ENCODE measurements around the gene ZBTB20.

DNA sequence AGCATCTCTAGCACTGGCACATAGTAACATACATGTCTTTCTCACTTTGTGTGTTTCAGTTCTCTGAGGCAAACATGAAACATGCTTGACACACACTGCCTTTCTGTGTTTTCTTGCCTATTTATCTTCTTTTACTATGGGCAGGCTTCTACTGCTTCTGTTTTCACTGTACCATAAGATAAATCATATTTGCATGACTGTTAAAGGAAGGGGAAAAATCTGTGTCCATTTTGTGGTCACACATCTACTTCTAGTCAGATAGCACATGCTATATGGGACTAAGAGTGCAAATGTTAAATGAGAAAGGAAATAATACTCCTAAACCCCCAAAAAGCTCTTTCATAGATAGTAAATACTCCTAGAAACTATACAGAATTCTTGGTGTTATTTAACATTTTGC, 386.4 kb downstream of the ZBTB20 start:
- TF ChIP-seq, protein P1, sequence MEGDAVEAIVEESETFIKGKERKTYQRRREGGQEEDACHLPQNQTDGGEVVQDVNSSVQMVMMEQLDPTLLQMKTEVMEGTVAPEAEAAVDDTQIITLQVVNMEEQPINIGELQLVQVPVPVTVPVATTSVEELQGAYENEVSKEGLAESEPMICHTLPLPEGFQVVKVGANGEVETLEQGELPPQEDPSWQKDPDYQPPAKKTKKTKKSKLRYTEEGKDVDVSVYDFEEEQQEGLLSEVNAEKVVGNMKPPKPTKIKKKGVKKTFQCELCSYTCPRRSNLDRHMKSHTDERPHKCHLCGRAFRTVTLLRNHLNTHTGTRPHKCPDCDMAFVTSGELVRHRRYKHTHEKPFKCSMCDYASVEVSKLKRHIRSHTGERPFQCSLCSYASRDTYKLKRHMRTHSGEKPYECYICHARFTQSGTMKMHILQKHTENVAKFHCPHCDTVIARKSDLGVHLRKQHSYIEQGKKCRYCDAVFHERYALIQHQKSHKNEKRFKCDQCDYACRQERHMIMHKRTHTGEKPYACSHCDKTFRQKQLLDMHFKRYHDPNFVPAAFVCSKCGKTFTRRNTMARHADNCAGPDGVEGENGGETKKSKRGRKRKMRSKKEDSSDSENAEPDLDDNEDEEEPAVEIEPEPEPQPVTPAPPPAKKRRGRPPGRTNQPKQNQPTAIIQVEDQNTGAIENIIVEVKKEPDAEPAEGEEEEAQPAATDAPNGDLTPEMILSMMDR (IDR thresholded peaks at IDR 0.05): no peak
- TF ChIP-seq POLR2A (IDR thresholded peaks at IDR 0.05): no peak
